ENCODE data around the gene NME9.

NME9 gene

DNA sequence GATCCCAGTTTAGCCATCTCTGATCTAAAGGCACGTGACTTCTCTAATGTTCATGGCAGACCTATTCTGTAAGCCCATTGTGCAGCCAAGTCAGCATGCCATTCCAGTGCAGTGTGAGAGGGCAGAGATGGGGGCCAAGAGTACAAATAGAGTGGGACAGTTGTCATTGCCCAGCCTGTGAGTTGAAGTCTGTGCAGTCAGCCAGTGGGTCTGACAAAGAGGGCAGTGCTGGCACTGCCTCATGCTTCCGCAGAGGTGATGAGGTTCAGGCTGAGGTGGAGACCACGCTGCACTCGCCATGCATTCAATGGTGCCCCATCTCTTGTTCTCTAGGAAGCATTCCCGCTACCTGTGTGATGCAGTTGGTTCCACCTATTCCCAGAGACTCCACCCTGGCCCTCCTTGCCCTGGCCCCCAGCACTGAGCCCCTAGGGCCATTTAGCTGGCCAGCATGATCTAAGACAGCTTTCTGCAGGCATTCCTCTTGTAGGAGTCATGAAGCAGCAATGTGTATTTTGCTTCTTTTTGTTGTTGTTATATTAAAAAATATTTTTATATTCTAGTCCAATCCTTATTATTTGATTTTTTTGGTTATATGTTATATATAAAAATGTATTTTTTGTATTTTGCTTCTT lies 22.4 kb upstream of the NME9 start:
- no peak overlapping the region for H3K27ac Mint-ChIP-seq
- H3K4me1 Mint-ChIP-seq: peaks cover 12% of the 10 kb centered on the region
- peaks cover 4% of the 10 kb centered on the region for H3K36me3 Mint-ChIP-seq
- H3K27me3 Mint-ChIP-seq: peaks cover 69% of the 10 kb centered on the region
- no peak for ATAC-seq
- no peak overlapping the region for H3K4me3 Mint-ChIP-seq
- H3K9me3 Mint-ChIP-seq: peaks cover 3% of the 10 kb centered on the region

DNA sequence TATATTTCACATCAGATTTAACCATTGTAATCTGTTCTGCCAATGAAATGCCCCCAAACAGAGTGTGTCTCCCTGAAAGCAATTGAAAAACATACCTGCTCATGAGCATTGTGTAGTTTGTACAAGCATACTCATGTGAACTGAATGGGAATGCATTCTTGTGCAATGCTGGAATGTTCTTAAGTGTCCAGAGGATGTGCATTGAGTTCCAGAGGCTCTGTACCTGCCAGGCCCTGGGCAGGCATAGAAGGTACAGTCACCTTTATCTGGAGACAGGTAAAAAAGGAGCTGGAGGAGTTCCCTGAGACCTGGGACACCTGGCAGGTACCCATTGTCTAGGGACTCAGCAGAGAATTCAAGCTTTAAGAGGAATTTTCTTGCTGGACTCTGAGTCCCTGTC lies 21.5 kb upstream of the NME9 start:
- ATAC-seq: no peak
- Mint-ChIP-seq H3K27me3 (peaks cover 69% of the 10 kb centered on the region), H3K9me3 (peaks cover 3% of the 10 kb centered on the region), H3K4me1 (peaks cover 13% of the 10 kb centered on the region), H3K4me3 (no peak overlapping the region), H3K36me3 (peaks cover 5% of the 10 kb centered on the region), H3K27ac (no peak overlapping the region)

DNA sequence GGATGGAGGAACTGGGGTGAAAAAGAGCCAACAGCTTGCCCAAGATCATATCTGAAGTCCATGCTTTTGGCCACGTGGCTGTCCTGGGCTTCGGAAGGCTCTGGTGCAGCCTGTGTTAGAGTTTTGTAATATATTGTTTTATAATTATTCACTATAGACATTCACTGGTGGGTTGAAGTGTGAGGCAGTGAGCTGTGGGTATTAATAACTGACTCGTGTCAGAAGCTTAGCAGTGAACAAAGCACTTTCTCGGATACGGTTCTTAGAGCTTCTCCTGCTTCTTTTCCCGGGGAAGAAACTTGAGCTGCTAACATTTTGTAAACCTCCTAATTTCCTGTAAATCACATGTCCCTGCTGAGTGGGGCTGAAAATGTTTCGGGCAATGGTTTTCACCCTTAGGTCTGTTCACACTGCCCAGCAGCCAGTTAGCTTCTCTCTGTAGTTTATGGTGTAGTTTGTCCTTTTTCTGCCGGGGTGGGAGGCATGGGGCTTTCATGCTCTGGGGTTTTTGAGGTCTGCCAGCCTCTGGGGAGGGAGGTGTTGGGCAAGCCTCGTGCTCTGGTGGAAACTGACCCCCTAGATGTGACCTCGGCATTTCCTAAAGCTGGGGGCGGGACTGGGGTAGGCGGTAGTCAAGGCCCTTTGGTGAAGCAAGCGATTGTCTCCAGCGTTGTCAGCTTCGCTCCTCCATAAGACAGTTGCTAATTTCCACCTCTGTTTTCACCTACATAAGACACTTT lies 20.4 kb upstream of the NME9 start:
- no peak for ATAC-seq
- H3K27me3 Mint-ChIP-seq: peaks cover 77% of the 10 kb centered on the region
- no peak overlapping the region for H3K4me3 Mint-ChIP-seq
- H3K36me3 Mint-ChIP-seq: peaks cover 5% of the 10 kb centered on the region
- H3K4me1 Mint-ChIP-seq: peaks cover 13% of the 10 kb centered on the region
- H3K27ac Mint-ChIP-seq: no peak overlapping the region
- H3K9me3 Mint-ChIP-seq: peaks cover 3% of the 10 kb centered on the region

DNA sequence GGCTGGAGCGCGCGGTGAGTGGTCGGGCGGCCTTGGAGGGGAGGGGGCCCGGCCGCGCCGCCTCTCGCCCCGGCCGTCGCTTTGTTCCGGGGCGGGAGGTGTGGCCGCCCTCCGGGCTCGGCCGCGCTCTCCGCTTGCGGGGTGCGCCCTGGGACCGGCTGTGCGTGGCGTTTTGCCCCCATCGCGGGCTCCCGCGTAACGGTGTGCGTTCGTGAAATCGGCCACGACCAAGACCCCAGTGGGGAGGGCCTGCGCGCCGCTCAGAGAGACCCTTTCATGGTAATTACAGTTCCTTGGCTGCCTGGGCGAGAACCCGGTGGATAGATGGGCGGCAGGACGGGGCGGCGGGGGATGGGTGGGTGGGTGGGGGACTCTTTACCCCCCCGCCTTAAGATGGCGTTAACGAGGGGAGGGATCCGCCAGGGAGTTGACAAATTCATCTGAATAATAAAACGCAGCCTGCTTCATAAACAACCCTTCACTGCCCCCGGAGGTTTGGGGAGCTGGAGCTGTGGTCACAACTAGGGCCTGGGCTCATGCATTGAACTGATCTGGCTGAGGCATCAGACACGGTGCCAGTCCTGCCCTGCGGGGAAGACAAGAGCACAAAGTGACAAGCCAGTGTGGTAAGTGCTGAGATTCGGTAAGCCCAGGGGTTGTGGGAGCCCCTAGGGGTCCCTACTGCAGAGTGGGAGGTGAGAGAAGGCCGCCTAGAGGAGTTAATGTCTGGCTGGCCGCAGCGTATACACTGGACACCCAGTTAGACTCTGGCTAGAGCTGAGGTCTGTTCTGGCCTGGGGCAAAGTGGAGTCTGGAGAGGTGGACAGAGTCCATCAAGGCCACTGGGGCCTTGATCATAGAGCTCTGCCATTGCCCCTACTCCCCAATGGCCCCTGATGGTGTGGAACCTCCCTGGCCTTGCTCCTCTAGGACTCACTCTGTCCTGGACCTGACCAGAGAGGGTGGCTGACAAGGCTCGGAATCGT lies 19.4 kb upstream of the NME9 start:
- Mint-ChIP-seq H3K27me3 (peaks cover 81% of the 10 kb centered on the region), H3K9me3 (peaks cover 3% of the 10 kb centered on the region), H3K27ac (no peak overlapping the region), H3K4me1 (peaks cover 13% of the 10 kb centered on the region), H3K4me3 (no peak overlapping the region), H3K36me3 (peaks cover 5% of the 10 kb centered on the region)
- ATAC-seq: no peak

DNA sequence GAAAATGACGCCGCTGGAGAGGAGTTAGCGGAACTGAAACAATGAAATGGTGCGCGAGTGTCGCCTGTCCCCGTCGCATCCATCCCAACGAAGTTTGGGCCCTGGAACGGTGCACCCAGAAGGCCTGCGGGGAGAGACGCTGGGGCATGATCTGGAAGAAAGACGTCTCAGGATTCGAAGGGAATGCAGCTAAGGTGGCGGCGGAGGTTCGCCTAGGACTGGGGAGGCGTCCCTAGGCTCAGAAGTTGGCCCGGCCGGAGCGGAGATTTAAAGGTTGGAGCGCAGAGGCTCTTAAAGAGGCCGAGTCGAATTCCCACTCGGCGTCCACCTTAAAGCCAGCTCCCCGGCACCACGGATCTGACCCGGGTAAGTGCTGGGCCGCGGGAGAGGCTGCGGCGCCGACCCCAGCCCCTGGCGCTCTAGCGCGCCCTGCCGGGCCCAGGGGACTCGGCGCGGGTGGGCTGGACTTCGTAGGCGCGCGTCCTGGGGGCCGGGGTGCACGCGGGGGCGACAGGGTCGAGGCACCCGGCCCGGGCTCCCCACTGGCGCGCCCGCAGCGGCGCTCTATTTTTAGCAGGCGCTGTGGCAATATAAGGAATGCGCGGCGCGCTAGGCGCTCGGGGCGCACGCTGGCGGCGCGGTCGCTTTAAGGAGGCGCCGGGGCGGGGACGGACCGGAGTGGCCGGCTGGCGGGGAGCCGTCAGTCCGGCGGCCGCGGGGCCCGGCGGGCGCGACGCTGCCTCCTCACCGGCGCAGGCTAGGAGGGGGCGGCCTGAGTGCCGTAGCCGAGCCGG lies 18.5 kb upstream of the NME9 start, which contains the start of gene MRAS:
TSS of gene MRAS (plus strand) at position 620 of the 794 bp plus-strand sequence. CDS start 24,305 bp downstream, outside the sequence.
- Mint-ChIP-seq H3K4me1 (peaks cover 13% of the 10 kb centered on the region), H3K36me3 (peaks cover 5% of the 10 kb centered on the region), H3K27ac (peak within 1 kb of the TSS; percentile 64), H3K4me3 (peak within 1 kb of the TSS; percentile 81), H3K9me3 (peaks cover 3% of the 10 kb centered on the region), H3K27me3 (peaks cover 82% of the 10 kb centered on the region)
- ATAC-seq: peak; percentile 7

DNA sequence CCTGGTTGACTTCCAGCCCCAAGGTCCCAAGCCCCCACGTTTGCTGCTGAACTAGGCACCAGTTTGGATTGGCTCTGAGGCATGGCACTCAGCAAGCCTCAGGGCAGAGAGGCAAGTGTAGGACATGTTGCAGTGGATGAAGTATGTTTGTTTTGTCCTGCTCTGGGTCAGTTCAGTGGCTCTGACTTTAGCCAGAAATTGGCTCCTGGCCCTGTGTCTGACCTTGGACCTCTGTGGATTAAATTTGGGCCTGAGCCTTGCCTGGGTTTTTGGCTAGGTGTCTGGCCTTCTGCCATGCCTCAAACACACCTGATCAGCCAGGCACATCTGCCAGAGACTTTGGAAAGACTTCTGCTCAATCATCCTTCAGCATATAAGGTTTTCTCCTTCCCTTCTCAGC lies 15.1 kb upstream of the NME9 start:
- H3K4me3 Mint-ChIP-seq: no peak overlapping the region
- no peak overlapping the region for H3K27ac Mint-ChIP-seq
- H3K9me3 Mint-ChIP-seq: peaks cover 8% of the 10 kb centered on the region
- H3K27me3 Mint-ChIP-seq: peaks cover 89% of the 10 kb centered on the region
- H3K36me3 Mint-ChIP-seq: peaks cover 5% of the 10 kb centered on the region
- H3K4me1 Mint-ChIP-seq: peaks cover 13% of the 10 kb centered on the region
- ATAC-seq: no peak

DNA sequence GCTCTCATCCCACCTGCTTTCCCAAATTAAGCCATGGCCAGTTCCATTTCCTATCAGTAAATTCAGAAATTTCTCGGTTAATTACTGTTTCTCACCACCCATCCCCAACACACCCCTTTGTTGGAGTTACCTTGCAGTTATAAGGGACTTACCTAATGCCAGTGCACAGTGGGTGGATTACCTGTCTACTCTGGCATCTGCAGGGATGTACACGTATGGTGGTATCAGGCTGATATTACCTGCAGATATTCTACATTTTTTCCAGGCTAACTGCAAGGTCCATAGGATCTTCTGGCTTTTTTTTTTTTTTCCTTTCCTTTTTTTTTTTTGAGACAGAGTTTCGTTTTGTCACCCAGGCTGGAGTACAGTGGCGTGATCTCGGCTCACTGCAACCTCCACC lies 10.9 kb upstream of the NME9 start:
- ATAC-seq: no peak
- Mint-ChIP-seq H3K36me3 (no peaks in the 10 kb centered on the region), H3K27ac (no peak overlapping the region), H3K4me3 (no peak overlapping the region), H3K9me3 (peaks cover 5% of the 10 kb centered on the region), H3K27me3 (peaks cover 64% of the 10 kb centered on the region), H3K4me1 (no peaks in the 10 kb centered on the region)

DNA sequence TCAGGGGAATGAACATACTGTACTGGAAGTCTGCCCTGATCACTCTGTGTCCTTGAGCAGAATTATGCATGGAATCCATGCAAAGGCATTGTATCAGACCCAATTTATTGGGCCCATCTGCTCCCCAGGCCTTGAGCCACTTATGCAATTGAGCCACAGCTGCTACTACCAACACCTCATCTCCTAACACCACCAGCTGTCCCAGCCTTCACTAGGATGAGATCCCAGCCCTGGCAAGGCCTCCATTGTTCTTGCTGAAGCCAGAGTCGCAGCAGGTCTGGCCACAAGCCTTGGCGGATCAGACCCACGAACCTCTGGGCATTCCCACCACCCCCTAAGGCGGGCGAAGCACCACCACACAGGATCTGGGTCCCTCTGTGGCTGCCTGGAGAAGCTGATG lies 9.2 kb upstream of the NME9 start:
- Mint-ChIP-seq H3K4me1 (no peaks in the 10 kb centered on the region), H3K4me3 (no peak overlapping the region), H3K27me3 (peaks cover 47% of the 10 kb centered on the region), H3K36me3 (no peaks in the 10 kb centered on the region), H3K9me3 (peaks cover 5% of the 10 kb centered on the region), H3K27ac (no peak overlapping the region)
- ATAC-seq: no peak

DNA sequence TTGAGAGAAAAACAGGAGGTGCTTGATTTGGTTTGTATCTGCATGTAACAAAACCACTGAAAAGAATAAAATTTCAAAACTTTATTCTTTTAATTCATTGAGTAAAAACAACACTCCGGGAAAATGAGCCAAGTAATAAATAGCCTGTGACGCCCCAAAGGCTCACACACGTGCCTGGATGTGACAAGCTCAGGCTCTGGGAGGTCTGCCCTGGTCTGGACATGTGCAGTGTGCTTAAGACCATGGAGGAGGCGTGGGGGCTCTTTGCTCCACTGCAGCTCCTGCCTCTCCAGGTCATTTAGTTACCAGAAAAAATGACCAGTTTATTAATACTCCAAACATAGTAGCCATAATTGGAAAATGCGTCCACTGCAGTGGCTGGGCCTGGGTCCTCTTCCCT lies 8.6 kb upstream of the NME9 start:
- peaks cover 42% of the 10 kb centered on the region for H3K27me3 Mint-ChIP-seq
- no peaks in the 10 kb centered on the region for H3K36me3 Mint-ChIP-seq
- H3K27ac Mint-ChIP-seq: no peak overlapping the region
- H3K4me1 Mint-ChIP-seq: no peaks in the 10 kb centered on the region
- H3K4me3 Mint-ChIP-seq: no peak overlapping the region
- H3K9me3 Mint-ChIP-seq: peaks cover 5% of the 10 kb centered on the region
- no peak for ATAC-seq

DNA sequence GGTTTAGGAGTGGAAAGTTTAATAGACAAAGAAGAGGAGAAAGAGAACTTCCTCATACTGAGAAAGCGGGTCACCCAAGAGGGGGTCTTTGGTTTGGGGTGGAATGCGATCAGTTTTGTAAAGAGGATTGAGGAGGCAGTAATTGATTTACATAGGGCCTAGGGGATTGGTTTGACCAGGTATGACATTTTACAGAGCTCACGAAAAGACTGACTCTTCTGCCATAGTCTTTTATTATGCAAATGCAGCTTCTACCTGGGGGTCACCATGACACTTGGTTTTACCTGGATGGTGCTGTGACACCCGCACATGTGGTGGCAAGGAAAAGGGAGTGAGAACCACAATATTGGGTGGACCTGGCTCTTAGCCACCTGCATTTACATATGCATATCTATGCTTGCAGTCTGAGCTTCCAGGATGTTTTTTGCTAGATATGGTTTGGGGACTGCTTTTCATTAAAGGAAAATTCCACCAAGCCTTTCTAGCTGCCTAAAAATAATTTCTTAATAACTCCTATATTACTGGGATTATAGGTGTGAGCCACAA lies 6.9 kb upstream of the NME9 start:
- H3K27me3 Mint-ChIP-seq: peaks cover 27% of the 10 kb centered on the region
- H3K4me1 Mint-ChIP-seq: no peaks in the 10 kb centered on the region
- ATAC-seq: no peak
- H3K36me3 Mint-ChIP-seq: no peaks in the 10 kb centered on the region
- H3K27ac Mint-ChIP-seq: no peak overlapping the region
- no peak overlapping the region for H3K4me3 Mint-ChIP-seq
- peaks cover under 1% of the 10 kb centered on the region for H3K9me3 Mint-ChIP-seq

DNA sequence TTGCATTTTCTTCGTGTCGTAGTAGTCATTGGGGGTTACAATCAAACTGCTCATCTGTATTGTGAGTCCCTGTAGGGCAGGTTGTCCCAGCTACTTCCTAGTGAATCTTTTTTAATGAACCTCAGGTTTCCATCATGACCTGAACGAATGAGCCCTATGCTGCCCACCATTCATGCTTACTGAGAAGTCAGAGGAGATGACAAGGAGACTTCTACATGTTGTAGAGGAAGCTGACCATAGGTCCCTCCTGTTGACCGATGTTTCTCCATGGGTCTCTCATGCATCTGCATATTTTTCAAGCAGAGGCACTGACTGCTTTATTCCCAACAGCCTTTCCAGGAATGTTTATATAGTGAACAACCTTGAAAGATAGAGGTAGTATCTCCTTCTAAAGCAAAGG lies 5.0 kb upstream of the NME9 start:
- ATAC-seq: no peak
- H3K4me3 Mint-ChIP-seq: no peak overlapping the region
- H3K27ac Mint-ChIP-seq: no peak overlapping the region
- H3K27me3 Mint-ChIP-seq: peaks cover 20% of the 10 kb centered on the region
- H3K36me3 Mint-ChIP-seq: no peaks in the 10 kb centered on the region
- no peaks in the 10 kb centered on the region for H3K9me3 Mint-ChIP-seq
- peaks cover 7% of the 10 kb centered on the region for H3K4me1 Mint-ChIP-seq

DNA sequence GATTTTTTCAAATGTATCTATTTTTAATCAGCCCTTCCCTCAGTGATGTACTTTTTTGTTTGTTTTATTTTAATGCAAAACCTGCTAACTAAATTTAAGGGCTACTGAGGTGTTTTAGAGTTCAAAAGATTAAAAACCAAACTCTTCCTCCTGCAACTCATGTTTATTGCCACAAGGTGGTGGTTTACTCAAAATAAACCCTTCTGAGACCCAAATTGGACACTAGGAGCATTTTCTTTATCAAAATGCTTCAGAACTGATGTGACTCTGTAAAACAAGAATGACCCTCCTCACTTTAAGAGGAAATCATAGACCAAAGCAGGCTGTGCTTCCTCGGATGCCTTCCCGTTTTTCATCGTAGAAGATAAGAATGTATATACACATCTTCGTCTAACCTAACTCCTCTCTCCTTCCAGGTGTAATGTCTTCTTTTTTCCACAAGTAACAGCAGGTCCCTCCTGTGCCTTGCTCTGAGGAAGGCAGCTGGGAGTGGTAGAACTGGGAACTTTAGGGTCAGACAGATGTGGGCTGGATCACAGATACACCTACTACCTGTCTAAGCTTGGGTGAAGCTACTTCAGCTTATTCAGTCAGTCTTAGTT lies 2.9 kb upstream of the NME9 start:
- H3K9me3 Mint-ChIP-seq: no peaks in the 10 kb centered on the region
- H3K27ac Mint-ChIP-seq: no peak overlapping the region
- peaks cover 8% of the 10 kb centered on the region for H3K27me3 Mint-ChIP-seq
- H3K36me3 Mint-ChIP-seq: no peaks in the 10 kb centered on the region
- H3K4me1 Mint-ChIP-seq: peaks cover 16% of the 10 kb centered on the region
- H3K4me3 Mint-ChIP-seq: no peak overlapping the region
- ATAC-seq: no peak

DNA sequence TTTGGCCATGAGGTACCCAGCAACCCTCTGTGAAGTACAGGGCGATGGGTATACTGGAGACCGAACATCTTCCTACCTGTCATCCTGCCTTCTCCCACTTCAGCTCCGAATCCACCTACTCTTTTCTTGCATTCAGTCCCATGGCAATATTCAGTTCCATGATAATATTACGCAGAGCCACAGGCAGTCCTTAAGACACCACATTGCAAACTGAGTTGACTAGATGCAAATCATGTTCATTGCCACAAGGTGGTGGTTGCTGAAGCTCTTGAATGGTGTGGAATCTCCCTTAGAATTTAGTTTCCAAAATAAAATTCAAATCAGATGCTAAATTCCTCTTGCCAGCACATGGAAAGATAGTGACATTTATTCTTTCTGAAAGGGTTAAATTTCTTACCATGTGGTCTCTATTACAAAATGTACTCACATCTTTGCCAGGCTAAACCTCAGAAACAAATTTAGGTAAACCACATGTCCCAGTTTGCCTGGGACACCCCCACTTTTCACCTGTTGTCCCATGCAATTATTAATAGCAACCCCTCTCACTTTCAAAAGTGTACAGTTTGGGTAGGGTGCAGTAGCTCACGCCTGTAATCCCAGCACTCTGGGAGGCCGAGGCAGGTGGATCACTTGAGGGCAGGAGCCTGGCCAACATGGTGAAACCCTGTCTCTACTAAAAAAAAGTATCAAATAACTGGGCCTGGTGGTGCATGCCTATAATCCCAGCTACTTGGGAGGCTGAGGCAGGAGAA lies 1.7 kb upstream of the NME9 start:
- Mint-ChIP-seq H3K4me1 (peaks cover 16% of the 10 kb centered on the region), H3K9me3 (no peaks in the 10 kb centered on the region), H3K27ac (no peak overlapping the region), H3K27me3 (peaks cover 8% of the 10 kb centered on the region), H3K36me3 (no peaks in the 10 kb centered on the region), H3K4me3 (no peak overlapping the region)
- ATAC-seq: no peak

DNA sequence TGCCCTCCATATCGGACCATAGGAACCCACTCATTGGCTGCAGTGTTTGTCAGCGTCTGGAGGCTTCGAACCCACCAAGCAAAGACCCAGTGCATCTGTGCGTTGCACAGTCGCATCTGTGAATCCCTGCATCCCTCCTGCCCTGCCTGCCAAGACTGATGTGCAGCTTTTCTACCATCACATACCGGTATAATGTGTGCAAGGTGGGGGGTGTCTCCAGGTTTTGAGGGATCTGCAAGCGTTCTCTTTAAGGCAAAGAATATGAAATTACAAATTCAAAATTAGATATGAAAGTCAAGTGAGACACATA lies 288 bp upstream of the NME9 start:
- H3K4me3 Mint-ChIP-seq: peak overlapping the region; percentile 84
- H3K27ac Mint-ChIP-seq: peak overlapping the region; percentile 59
- H3K36me3 Mint-ChIP-seq: no peaks in the 10 kb centered on the region
- no peaks in the 10 kb centered on the region for H3K9me3 Mint-ChIP-seq
- no peak for ATAC-seq
- peaks cover 12% of the 10 kb centered on the region for H3K27me3 Mint-ChIP-seq
- H3K4me1 Mint-ChIP-seq: peaks cover 16% of the 10 kb centered on the region

Measured in stimulated activated memory B cell treated with anti-CD40 and anti-IgM and Interleukin-4, amounts not matched to agents 10 μg/mL and 1 μg/mL and 100 μg/mL, for 72 hours (primary cell).